K562 (cell line): ENCODE results near the gene ROBO1. TPM values are rescaled to one million over a fixed set of nuclear protein-coding genes. Genes with fewer than 3 reads are reported as not detected.

ENCODE experiments used
- ATAC-seq: fragments of 200-7000 bp; cut with Tn5 transposase; 3 replicates; pipeline ENCODE4 v1.9.1; 2020; ENCODE audit warnings: moderate library complexity
- BruUV-seq: library from RNA; stranded (reverse); fragments of 400-500 nt; replicated peaks from 2 replicates; lab custom pipeline; 2021; lab: Mats Ljungman, UMichigan
- CTCF ChIA-PET: fragments of 300-600 bp; formaldehyde crosslinking; extraction: SDS; loops from one replicate; lab custom pipeline; 2021; ENCODE audit warnings: low intra/inter-chr PET ratio; lab: Yijun Ruan, JAX
- POLR2A ChIA-PET: fragments of 300-600, 350-650 bp; sonication (Branson Sonifier 250); formaldehyde crosslinking; extraction: SDS; loops from one replicate; lab custom pipeline; 2021; ENCODE audit warnings: antibody characterized with exemption, inconsistent platforms; lab: Yijun Ruan, JAX
- DNase-seq, 4 experiments: peaks; one replicate each; pipeline versions ENCODE4 v3.0.0 to v3.0.0-alpha.2; 2011 to 2018; ENCODE audit warnings: low spot score in 3 of 4, mixed read lengths in 3 of 4; ENCODE audit errors: extremely low read depth in 1 of 4
- FAIRE-seq: peaks from 2 replicates; lab custom pipeline; 2011; peaks lifted over from hg19 to GRCh38; lab: Jason Lieb, UNC
- H2AFZ ChIP-seq: 2 replicates; pipeline ENCODE4 v1.6.0; 2011; ENCODE audit warnings: low read depth, low read length, control low read depth, inconsistent platforms
- H3K27ac ChIP-seq: fragments of 200-600 bp; 3 replicates; pipeline ENCODE4 v1.8.0; 2011; ENCODE audit warnings: low read depth, mild to moderate bottlenecking, control low read depth, inconsistent platforms, low read length, moderate library complexity, mixed read lengths; ENCODE audit errors: extremely low read depth
- H3K27me3 ChIP-seq, 2 experiments: fragments of 300-600 bp in 1 of 2; 2 replicates in 1 of 2; 3 replicates in 1 of 2; pipeline versions ENCODE4 v1.6.0 to v1.8.0; 2011; ENCODE audit warnings: inconsistent platforms in 2 of 2, low read length in 2 of 2, mild to moderate bottlenecking in 1 of 2, mixed read lengths in 1 of 2, moderate library complexity in 1 of 2; ENCODE audit not compliant: control insufficient read depth in 2 of 2, insufficient read depth in 2 of 2
- H3K36me3 ChIP-seq: fragments of 300-600 bp; 3 replicates; pipeline ENCODE4 v1.8.0; 2011; ENCODE audit warnings: mild to moderate bottlenecking, low read length, inconsistent platforms; ENCODE audit not compliant: control insufficient read depth, insufficient read depth
- H3K4me1 ChIP-seq, 2 experiments: fragments of 200-600 bp in 1 of 2; replicated peaks in 1 of 2; 2 replicates in 1 of 2; 3 replicates in 1 of 2; pipeline versions ENCODE4 v1.5.1 to v1.8.0; 2011; ENCODE audit warnings: inconsistent platforms in 2 of 2, low read length in 2 of 2, mild to moderate bottlenecking in 1 of 2, mixed read lengths in 1 of 2, moderate library complexity in 1 of 2; ENCODE audit not compliant: control insufficient read depth in 2 of 2, insufficient read depth in 2 of 2
- H3K4me2 ChIP-seq: 2 replicates; pipeline ENCODE4 v1.6.1; 2011; ENCODE audit warnings: low read length, control low read depth, inconsistent platforms, mixed read lengths; ENCODE audit not compliant: insufficient read depth
- H3K4me3 ChIP-seq: fragments of 200-600 bp; sonication (generic), shearing (Covaris generic); 2 replicates; pipeline ENCODE4 v1.5.1; 2016; ENCODE audit warnings: control low read depth, inconsistent platforms
- H3K79me2 ChIP-seq: fragments of 200-600 bp; 3 replicates; pipeline ENCODE4 v1.8.0; 2011; ENCODE audit warnings: low read length, inconsistent platforms; ENCODE audit not compliant: control insufficient read depth, insufficient read depth
- H3K9ac ChIP-seq, 2 experiments: 2 replicates each; pipeline versions ENCODE4 v1.6.0 to v1.6.1; 2011; ENCODE audit warnings: low read depth in 2 of 2, low read length in 2 of 2, control low read depth in 1 of 2, inconsistent platforms in 1 of 2, mild to moderate bottlenecking in 1 of 2, mixed read lengths in 1 of 2; ENCODE audit not compliant: insufficient read depth in 1 of 2
- H3K9me1 ChIP-seq: one replicate; pipeline ENCODE4 v1.6.0; 2011; ENCODE audit warnings: inconsistent platforms, mild to moderate bottlenecking, low read length, moderate library complexity; ENCODE audit not compliant: control insufficient read depth, insufficient read depth
- H3K9me3 ChIP-seq: replicated peaks from 2 replicates; pipeline ENCODE4 v1.5.1; 2011; ENCODE audit warnings: low read depth, low read length, inconsistent platforms; ENCODE audit not compliant: control insufficient read depth, insufficient read depth
- H4K20me1 ChIP-seq: replicated peaks from 2 replicates; pipeline ENCODE4 v1.6.1; 2011; ENCODE audit warnings: low read length, inconsistent platforms, mixed read lengths; ENCODE audit not compliant: control insufficient read depth, insufficient read depth
- CXXC5 ChIP-seq: fragments of 250-450 bp; sonication (Bioruptor Pico); IDR thresholded peaks from 2 replicates; pipeline ENCODE4 v1.8.0; 2022; ENCODE audit warnings: inconsistent platforms, mild to moderate bottlenecking, moderate library complexity
- GATA2 ChIP-seq: sonication (generic); formaldehyde crosslinking; IDR thresholded peaks from 2 replicates; pipeline ENCODE4 v1.4.0; 2020; ENCODE audit warnings: mild to moderate bottlenecking, missing genetic modification reagents
- HNRNPUL1 ChIP-seq: fragments of 200-400 bp; formaldehyde crosslinking; IDR thresholded peaks from 2 replicates; pipeline ENCODE4 v1.6.1; 2017; ENCODE audit warnings: low read length
- NCOA4 ChIP-seq: fragments of 450-650 bp; IDR thresholded peaks from 2 replicates; pipeline ENCODE4 v1.6.1; 2018; ENCODE audit warnings: mild to moderate bottlenecking; ENCODE audit not compliant: partially characterized antibody
- NFIC ChIP-seq: fragments of 450-650 bp; IDR thresholded peaks from 2 replicates; pipeline ENCODE4 v1.6.1; 2017; ENCODE audit warnings: mild to moderate bottlenecking, inconsistent platforms
- PRDM10 ChIP-seq: fragments of 450-650 bp; IDR thresholded peaks from 2 replicates; pipeline ENCODE4 v1.6.1; 2018; ENCODE audit not compliant: partially characterized antibody
- PTBP1 ChIP-seq: fragments of 200-400 bp; formaldehyde crosslinking; IDR thresholded peaks from 2 replicates; pipeline ENCODE4 v1.6.1; 2017; ENCODE audit warnings: low read depth, low read length
- RFX7 ChIP-seq: fragments of 250-450 bp; sonication (Bioruptor Pico); IDR thresholded peaks from 2 replicates; pipeline ENCODE4 v1.5.1; 2021; ENCODE audit warnings: mild to moderate bottlenecking
- SMAD1 ChIP-seq: fragments of 150-350 bp; IDR thresholded peaks from 2 replicates; pipeline ENCODE4 v1.6.1; 2014; ENCODE audit warnings: low read length, low read depth; ENCODE audit not compliant: partially characterized antibody
- YY1 ChIP-seq, 3 experiments: IDR thresholded peaks; 2 replicates each; pipeline ENCODE4 v1.6.1; 2011; ENCODE audit warnings: low read length in 2 of 3, mild to moderate bottlenecking in 2 of 3, moderate library complexity in 2 of 3, borderline replicate concordance in 1 of 3, control low read depth in 1 of 3, low read depth in 1 of 3; ENCODE audit not compliant: insufficient read depth in 3 of 3, insufficient replicate concordance in 2 of 3, control insufficient read depth in 1 of 3, insufficient read length in 1 of 3; ENCODE audit errors: extremely low read depth in 1 of 3
- ZBTB8A ChIP-seq: fragments of 450-650 bp; IDR thresholded peaks from 2 replicates; pipeline ENCODE4 v1.6.1; 2018; ENCODE audit warnings: mild to moderate bottlenecking, moderate library complexity; ENCODE audit not compliant: partially characterized antibody
- ZNF174 ChIP-seq: fragments of 250-450 bp; sonication (Bioruptor Pico); IDR thresholded peaks from 2 replicates; pipeline ENCODE4 v1.4.0; 2020; ENCODE audit warnings: mild to moderate bottlenecking
- ZNF282 ChIP-seq: sonication (generic); formaldehyde crosslinking; IDR thresholded peaks from 2 replicates; pipeline ENCODE4 v1.8.1; 2023; ENCODE audit warnings: missing genetic modification reagents
- ZNF518B ChIP-seq: fragments of 250-450 bp; sonication (Bioruptor Pico); IDR thresholded peaks from 2 replicates; pipeline ENCODE4 v1.5.0; 2021; ENCODE audit warnings: mild to moderate bottlenecking, moderate library complexity
- WGBS: fragments of 100-300 bp; shearing (Covaris generic); methylation state at CpG from one replicate; pipeline ENCODE4 v1.1.6; 2016; ENCODE audit warnings: low coverage, mixed read lengths; ENCODE audit not compliant: insufficient coverage; ENCODE audit errors: missing lambda C conversion rate; 5-methylcytosine and 5-hydroxymethylcytosine counted together
- in situ Hi-C: fragments of 300-500 bp; cut with MboI; formaldehyde crosslinking; loops from 4 replicates; pipeline ENCODE4 v1.15.0; 2018; ENCODE audit warnings: inconsistent platforms, mixed read lengths
- intact Hi-C: fragments of 100-400 bp; cut with micrococcal nuclease; formaldehyde crosslinking; loops from 2 replicates; pipeline ENCODE4 v1.14.2; 2022
- polyA plus RNA-seq, 8 experiments: library from polyadenylated mRNA; depleted of rRNA in 4 of 8; stranded (reverse) in 5 of 8; unstranded in 3 of 8; fragments of >200 nt; fragmentation: Nextera tagmentation in 2 of 8; fragmentation: Illumina TruSeq in 1 of 8; extraction: Ambion mirVana in 2 of 8; extraction: Trizol in 1 of 8; gene quantifications; 2 replicates each; pipeline versions ENCODE4 v1.2.1 to v1.2.3, GENCODE V29; 2011 to 2014; ENCODE audit warnings: inconsistent platforms in 1 of 8, missing spikeins in 1 of 8
- total RNA-seq, 7 experiments: library from RNA; depleted of rRNA in 6 of 7; stranded (reverse); fragments of >200 nt in 6 of 7; fragmentation: Illumina TruSeq in 2 of 7; extraction: Trizol in 2 of 7; gene quantifications; 2 replicates each; pipeline versions ENCODE4 v1.2.1 to v1.2.3, GENCODE V29; 2011 to 2021; ENCODE audit warnings: low replicate concordance in 1 of 7
- TF ChIP-seq, protein P1 (sequence below): fragments of 250-450 bp; sonication (Bioruptor Pico); IDR thresholded peaks from 2 replicates; pipeline ENCODE4 v1.4.0; 2020; ENCODE audit warnings: mild to moderate bottlenecking, moderate library complexity

The ROBO1 gene
- total and polyA plus RNA-seq, 9 of the 15 experiments (the other 6 are each of a cell fraction or from before 2014, with no cell fraction given): 0.01 to 0.53 (median 0.17) TPM; not detected in 5

- CTCF ChIA-PET: no interaction called here
- in situ Hi-C loops: no loop called here
- H3K4me1 ChIP-seq: no peaks in the 10 kb centered on the region
- no peak overlapping the region for H3K9ac ChIP-seq
- POLR2A ChIA-PET: no interaction called here
- H2AFZ ChIP-seq: no peak overlapping the region
- no peaks in the 10 kb centered on the region for H3K79me2 ChIP-seq
- no peak for ATAC-seq
- no peak overlapping the region for H3K4me2 ChIP-seq
- no TSS peak for BruUV-seq
- no peaks in the 10 kb centered on the region for H3K9me1 ChIP-seq
- intact Hi-C loops: no loop called here
- no peaks in the 10 kb centered on the region for H3K27me3 ChIP-seq
- no peaks in the 10 kb centered on the region for H3K9me3 ChIP-seq
- 2% methylated on average over 5 of the region's 5 CpGs for WGBS
- no peak overlapping the region for H3K4me3 ChIP-seq
- no peak overlapping the region for H3K27ac ChIP-seq
- no peaks in the 10 kb centered on the region for H4K20me1 ChIP-seq
- FAIRE-seq: no peak
- DNase-seq: no peak
- no peaks in the 10 kb centered on the region for H3K36me3 ChIP-seq
- TF ChIP-seq ZNF518B (CRISPR knock-in tag) (no peak), YY1 (IDR thresholded peaks at IDR 0.05; ENCODE audit: borderline replicate concordance in 1 of 3, control insufficient read depth in 1 of 3, extremely low read depth in 1 of 3, insufficient read depth in 3 of 3, insufficient read length in 1 of 3, insufficient replicate concordance in 2 of 3, low read depth in 1 of 3, low read length in 2 of 3) (no peak), SMAD1 (no peak), ZBTB8A (no peak), RFX7 (CRISPR knock-in tag) (no peak), ZNF174 (CRISPR knock-in tag) (no peak), GATA2 (CRISPR knock-in tag) (no peak), ZNF282 (CRISPR knock-in tag) (no peak), NFIC (no peak), HNRNPUL1 (no peak), PRDM10 (no peak), CXXC5 (CRISPR knock-in tag) (no peak), NCOA4 (no peak), PTBP1 (no peak)
- TF ChIP-seq, protein P1, sequence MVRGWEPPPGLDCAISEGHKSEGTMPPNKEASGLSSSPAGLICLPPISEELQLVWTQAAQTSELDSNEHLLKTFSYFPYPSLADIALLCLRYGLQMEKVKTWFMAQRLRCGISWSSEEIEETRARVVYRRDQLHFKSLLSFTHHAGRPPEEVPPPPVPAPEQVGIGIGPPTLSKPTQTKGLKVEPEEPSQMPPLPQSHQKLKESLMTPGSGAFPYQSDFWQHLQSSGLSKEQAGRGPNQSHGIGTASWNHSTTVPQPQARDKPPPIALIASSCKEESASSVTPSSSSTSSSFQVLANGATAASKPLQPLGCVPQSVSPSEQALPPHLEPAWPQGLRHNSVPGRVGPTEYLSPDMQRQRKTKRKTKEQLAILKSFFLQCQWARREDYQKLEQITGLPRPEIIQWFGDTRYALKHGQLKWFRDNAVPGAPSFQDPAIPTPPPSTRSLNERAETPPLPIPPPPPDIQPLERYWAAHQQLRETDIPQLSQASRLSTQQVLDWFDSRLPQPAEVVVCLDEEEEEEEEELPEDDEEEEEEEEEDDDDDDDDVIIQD (CRISPR knock-in tag): no peak
These were observed 344.4 kb downstream of the ROBO1 start for GRCh38 chr3:79423417-79423816.
